Stimulated activated CD8-positive, alpha-beta memory T cell treated with anti-CD3 and anti-CD28 coated beads, Interleukin-4, amount 100 ng/mL, for 1 hour (primary cell): ENCODE data around the gene PRAC1.

ENCODE experiments used
- DNase-seq, 2 donors: peaks; one replicate each; pipeline ENCODE4 v3.0.0-alpha.2; 2020; ENCODE audit warnings: low read depth in 2 of 2, low spot score in 1 of 2

PRAC1 gene

GRCh38 chr17:48722201-48722907 lies at the start of gene PRAC1:
Gene PRAC1 (minus strand): TSS chr17:48722518. CDS start chr17:48722392, 126 bp downstream.
- DNase-seq: no peak

- DNase-seq: no peak
These were observed 48.6 kb upstream of the PRAC1 start for GRCh38 chr17:48770954-48771353.

DNA sequence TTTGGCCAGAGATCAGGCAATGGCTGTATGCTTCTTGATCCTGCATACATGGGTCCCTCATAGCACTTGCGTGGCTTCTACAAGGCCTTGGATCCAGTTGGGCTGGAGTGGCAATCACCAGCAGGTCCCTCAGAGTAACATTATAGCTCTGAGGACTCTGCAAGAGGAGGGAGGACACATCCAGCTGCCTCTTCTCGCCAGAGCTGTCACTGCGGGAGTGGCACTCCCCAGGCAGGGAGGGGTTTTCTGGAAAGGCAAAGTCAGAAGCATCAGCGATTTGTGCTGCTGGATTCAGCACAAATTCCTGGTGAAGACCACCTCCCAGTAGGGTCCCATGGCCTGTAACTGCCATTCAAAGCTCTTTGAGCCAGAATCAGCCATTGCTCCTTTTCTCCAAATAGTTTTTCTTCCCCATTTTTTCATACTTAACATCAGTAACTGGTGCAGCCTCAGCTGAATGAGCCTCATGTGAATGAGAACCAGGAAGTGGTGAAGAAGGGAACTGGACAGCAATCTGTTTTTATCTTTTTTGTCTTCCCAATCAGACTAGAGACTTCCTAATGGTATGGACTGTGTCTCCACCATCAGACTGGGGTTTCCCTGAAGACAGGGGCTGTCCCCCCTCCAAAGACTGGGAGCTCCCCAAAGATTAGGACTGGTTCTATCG lies 46.8 kb upstream of the PRAC1 start:
- DNase-seq: no peak

- no peak for DNase-seq
These were observed 45.0 kb upstream of the PRAC1 start for GRCh38 chr17:48767263-48767774.

DNA sequence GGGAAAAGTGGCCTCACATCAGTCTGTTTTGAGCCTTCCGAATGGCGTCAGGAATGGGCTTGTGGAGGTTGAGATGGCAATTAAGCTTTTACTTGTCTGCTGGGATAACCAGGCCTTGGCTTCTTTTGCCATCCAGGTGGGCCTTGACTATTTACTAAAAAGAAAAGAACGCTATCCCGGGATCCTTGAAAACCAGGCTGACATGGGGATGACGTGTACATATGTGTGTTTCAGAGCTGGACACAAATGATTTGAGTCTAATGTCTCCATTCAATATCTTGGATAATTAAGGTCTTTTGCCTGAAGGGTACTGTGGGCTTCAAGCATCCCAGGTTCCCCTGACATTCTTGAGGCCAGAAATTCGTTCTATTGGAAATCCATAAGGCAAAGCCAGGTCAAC lies 38.8 kb upstream of the PRAC1 start:
- DNase-seq: no peak

DNA sequence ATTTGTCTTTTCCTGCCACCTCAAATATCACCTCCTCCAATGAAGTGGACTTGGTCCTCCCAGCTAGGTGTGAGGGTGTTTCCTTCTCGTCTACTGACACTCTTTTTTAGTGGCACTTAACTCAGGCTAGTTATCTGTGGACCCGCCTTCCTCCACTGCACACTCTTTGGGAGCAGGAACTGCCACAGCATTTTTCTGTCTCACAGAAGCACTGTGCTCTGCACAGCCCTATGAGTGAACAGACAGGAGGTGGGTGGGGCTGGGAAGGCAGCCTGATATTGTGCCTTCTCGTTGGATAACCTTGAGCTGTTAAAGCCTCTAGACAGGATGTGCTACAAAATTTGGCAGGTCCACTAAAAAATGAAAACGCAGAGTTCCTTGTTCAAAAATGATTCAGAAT lies 38.1 kb upstream of the PRAC1 start:
- DNase-seq: no peak

DNA sequence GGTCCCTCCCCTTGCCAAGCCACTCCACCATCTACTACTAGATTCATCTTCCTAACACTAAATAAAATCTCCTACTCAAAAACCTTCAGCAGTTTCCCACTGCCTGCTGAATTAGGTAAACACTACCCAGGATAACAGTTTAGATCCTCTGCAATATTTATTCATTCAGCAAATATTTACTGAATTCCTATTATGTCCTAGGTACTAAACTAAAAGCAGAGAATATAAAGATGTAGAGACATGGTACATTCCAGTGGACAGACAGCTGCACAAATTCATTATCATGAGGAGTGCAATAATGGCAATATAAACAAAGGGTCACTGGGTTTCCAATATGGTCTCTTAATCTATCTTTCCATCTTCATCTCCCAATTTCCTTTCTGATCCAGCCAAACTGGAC lies 37.0 kb upstream of the PRAC1 start:
- no peak for DNase-seq

GRCh38 chr17:48757524-48757961 lies 35.2 kb upstream of the PRAC1 start:
- no peak for DNase-seq

DNA sequence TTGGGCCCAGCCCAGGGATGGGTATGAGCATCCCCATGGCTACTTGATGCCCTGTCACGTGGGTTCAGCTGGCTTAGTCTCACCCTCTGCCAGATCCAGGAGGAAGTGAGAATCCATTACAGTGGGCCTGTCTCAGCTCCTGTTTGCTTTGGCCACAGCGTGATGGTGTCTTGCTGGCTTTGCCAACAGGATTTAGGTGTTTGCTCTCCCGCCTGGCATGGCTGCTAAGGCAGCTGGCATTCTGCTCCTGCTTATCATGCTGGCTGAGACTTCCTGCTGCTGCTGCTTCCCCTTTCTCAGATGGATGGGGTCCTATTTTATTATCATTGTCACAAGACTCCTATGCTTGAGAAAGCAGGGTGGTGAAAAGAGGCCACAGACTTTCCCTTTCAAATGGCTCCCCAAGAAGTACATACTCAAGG lies 34.5 kb upstream of the PRAC1 start:
- DNase-seq: no peak

DNA sequence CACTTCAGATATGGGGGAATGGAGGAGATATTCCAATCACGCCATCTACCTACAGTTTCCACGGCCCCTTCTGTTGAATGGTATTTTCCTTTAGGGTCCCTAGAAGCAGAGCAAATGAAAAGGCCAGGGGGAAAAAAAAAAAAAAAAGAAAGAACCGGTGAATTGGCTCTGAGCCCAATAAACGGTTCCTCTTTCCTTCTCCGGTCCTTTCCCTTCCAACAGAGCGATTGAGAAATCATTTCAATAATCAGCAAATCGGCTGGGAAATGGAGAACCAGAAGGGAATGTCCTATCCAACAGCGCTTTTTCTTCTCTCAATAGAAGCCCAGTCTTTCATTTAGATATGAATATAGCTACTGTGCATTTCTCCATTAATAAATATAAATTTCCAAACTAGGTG lies 33.0 kb upstream of the PRAC1 start:
- DNase-seq: no peak

GRCh38 chr17:48754500-48755261 lies 32.4 kb upstream of the PRAC1 start:
- DNase-seq: no peak

GRCh38 chr17:48753794-48754499 lies 31.6 kb upstream of the PRAC1 start:
- DNase-seq: no peak

GRCh38 chr17:48752399-48753288 lies 30.3 kb upstream of the PRAC1 start:
- DNase-seq: no peak

DNA sequence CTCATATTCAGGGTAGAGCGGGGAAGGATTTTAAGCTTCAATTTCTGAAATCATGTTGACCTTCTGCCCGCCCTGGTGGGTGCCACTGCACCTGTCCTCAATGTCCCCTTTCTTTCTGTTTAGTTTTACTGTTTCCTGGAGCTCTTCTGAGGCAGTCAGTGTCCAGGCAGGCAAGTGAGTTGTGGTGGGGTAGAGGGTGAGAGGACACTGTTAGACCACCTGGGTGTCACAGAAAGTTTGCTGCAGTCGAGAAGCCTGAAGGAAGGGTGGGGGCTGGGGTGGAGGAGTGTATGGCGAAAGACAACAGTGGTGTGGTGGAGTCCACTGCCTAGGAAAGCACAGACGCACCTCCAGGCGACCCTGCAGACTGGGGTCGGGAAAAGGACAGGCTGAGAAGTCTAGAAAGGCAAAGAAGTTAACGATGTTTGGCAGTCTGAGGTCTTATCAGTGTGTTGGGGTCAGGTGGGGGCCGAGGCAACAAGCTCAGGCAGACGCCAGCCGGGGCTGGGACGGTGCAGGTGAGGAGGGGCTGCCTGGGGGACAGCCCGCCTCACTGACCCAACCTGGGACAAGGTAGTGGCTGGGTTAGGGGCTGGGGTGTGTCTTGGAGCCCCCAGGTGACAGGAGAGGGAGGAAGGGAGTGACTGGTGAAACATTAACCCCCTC lies 29.5 kb upstream of the PRAC1 start:
- DNase-seq: no peak

DNA sequence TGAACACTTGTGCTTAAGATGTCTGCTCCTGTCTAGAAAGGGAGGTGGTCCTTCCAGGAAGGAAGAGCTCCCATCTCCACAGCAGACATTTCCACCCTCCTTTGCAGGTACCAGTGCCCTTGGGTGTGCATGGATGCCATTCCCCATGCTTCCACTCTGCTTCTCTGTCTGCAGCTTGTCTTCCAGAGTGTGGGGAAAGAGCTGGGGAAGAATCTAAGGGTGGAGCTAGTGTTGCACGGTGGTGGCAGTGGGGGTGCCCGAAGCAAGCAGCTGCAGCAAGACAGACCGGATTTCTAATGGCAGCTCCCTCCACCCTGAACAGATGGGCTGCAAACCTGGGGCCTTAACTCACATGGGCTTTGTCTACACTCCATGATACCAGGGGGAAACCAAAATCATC lies 28.9 kb upstream of the PRAC1 start:
- DNase-seq: no peak

DNA sequence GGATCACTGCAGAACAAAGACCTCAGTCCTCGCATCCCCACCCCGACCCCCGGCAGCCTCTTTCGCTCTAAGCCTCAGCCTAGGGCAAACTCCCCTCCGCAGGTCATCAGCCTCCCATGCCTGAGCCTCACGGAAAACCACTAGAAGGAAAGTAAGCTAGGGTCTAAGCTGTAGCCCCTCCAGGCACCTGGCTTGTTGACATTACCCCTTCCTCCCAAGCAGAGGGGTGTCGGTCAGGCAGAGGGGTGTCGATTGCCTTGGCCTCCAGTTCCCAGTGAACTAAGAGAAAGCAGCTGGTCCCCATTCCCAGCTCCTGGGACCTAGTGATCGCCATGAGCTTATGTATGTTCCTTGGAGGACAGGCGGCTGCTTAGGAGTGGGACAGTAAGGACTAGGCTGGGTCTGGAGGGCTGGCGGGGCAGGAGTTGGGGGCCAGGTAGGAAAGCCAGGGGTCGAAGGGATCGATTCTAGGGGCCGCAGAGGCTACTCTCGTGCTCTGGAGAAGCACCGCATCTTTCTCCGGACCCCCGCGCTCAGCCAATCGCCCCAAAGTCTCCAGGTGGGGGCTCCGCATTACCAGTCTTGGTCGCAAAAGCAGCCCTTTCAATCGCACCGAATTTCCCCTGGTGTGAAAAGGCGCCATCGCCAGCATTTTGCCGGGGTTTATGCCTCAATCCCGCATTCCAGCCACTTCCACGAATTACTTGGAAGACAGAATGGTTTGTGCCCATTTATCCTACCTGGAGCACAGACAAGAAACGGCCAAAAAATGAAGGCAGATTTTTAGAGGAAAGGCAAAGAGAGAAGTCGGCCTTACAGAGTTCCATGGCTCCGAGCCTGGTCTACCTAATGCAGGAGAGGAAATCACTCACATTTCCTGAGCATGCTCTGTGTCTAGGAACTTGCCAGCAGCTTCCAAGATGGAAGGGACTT lies 27.6 kb upstream of the PRAC1 start:
- DNase-seq: no peak

DNA sequence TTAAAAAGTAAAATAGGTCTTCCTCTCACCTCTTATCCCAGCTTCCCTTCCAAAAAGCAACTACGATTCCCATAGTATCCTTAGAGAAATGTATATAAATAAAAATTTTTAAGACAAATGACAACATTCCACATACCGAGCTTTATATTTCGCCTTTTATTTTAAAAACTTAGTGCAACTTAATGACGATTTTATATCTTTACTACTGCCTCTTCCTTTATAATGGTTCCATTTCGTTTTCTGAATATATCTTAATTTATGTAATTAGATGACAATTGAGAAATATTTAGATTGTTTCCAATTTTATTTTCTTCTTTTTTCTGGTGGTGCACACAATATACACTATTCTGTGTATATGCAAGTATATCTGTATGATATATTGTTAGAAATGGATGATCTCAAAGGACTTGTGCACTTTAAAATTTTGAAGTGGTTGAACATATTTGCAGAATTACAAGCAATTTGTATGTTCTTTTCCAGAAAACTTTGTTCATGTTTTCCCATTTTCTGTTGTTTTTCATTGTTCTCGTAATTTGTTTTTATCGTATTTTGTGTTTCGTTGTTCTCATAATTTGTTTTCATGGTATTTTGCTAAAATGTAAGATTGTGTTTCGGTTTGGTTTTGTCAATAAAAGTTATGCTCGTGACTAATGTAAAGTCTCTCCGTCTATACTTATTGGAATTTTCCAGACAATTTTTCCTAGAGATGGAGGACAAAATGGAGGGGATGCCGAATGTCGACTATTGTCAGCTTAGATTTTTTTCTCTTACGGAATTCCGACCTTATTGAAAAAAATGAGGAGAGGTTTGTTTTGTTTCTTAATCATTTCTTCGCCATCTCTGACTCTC lies 26.6 kb upstream of the PRAC1 start:
- DNase-seq: no peak
